ENCODE data around the gene SHISA7. TPM values are rescaled to one million over a fixed set of nuclear protein-coding genes. Genes with fewer than 3 reads are reported as not detected.

Gene SHISA7
- total RNA-seq, 1 experiment from 2014 or later = not detected

GRCh38 chr19:55385724-55386492, 57.2 kb downstream of the SHISA7 start, which contains the start of gene RPL28:
TSS of gene RPL28 (plus strand) at chr19:55385932. CDS start at chr19:55386358, 426 bp downstream.
- Mint-ChIP-seq H3K4me3 (ENCODE audit: unreplicated experiment) (peak within 1 kb of the TSS; percentile 93), H3K27me3 (ENCODE audit: insufficient read depth, unreplicated experiment) (no peaks in the 10 kb centered on the region), H3K9me3 (ENCODE audit: unreplicated experiment) (no peaks in the 10 kb centered on the region), H3K4me1 (ENCODE audit: low read depth, unreplicated experiment) (peaks cover 18% of the 10 kb centered on the region), H3K27ac (ENCODE audit: unreplicated experiment) (peak within 1 kb of the TSS; percentile 89), H3K36me3 (ENCODE audit: insufficient read depth, unreplicated experiment) (peaks cover 59% of the 10 kb centered on the region)
- peak; percentile 98 to 99 for DNase-seq
- Histone ChIP-seq H3K9me3 (no peaks in the 10 kb centered on the region), H3K4me3 (ENCODE audit: low read depth, low read length) (peak within 1 kb of the TSS; percentile 95), H3K27me3 (replicated peaks; ENCODE audit: control insufficient read depth, insufficient read depth, low read length) (no peaks in the 10 kb centered on the region), H3K4me1 (peaks cover 30% of the 10 kb centered on the region), H3K36me3 (ENCODE audit: control insufficient read depth, insufficient read depth, low read length) (peaks cover 18% of the 10 kb centered on the region)
- intact Hi-C loops (cut with micrococcal nuclease; ENCODE audit: unreplicated experiment) = loop anchor here (1.0 to 10.0 kb wide), 7 partner anchors 22 to 249 kb away; partner anchors contain the start of genes HSPBP1, KMT5C and PPP6R1
- TF ChIP-seq, protein P1, sequence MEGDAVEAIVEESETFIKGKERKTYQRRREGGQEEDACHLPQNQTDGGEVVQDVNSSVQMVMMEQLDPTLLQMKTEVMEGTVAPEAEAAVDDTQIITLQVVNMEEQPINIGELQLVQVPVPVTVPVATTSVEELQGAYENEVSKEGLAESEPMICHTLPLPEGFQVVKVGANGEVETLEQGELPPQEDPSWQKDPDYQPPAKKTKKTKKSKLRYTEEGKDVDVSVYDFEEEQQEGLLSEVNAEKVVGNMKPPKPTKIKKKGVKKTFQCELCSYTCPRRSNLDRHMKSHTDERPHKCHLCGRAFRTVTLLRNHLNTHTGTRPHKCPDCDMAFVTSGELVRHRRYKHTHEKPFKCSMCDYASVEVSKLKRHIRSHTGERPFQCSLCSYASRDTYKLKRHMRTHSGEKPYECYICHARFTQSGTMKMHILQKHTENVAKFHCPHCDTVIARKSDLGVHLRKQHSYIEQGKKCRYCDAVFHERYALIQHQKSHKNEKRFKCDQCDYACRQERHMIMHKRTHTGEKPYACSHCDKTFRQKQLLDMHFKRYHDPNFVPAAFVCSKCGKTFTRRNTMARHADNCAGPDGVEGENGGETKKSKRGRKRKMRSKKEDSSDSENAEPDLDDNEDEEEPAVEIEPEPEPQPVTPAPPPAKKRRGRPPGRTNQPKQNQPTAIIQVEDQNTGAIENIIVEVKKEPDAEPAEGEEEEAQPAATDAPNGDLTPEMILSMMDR (IDR thresholded peaks at IDR 0.05; ENCODE audit: insufficient read depth in 1 of 2, low read depth in 1 of 2, low read length in 1 of 2, severe bottlenecking in 1 of 2, unreplicated experiment in 1 of 2) = no peak
- BruUV-seq (replicated peaks) = no TSS peak
- ChIA-PET CTCF (no interaction called here), POLR2A (interaction anchor here (0.6 to 1.3 kb wide), 3 partner anchors 21 to 47 kb away, joined by 4 to 8 read pairs (median 6); partner anchors contain the start of genes KMT5C and UBE2S)

DNA sequence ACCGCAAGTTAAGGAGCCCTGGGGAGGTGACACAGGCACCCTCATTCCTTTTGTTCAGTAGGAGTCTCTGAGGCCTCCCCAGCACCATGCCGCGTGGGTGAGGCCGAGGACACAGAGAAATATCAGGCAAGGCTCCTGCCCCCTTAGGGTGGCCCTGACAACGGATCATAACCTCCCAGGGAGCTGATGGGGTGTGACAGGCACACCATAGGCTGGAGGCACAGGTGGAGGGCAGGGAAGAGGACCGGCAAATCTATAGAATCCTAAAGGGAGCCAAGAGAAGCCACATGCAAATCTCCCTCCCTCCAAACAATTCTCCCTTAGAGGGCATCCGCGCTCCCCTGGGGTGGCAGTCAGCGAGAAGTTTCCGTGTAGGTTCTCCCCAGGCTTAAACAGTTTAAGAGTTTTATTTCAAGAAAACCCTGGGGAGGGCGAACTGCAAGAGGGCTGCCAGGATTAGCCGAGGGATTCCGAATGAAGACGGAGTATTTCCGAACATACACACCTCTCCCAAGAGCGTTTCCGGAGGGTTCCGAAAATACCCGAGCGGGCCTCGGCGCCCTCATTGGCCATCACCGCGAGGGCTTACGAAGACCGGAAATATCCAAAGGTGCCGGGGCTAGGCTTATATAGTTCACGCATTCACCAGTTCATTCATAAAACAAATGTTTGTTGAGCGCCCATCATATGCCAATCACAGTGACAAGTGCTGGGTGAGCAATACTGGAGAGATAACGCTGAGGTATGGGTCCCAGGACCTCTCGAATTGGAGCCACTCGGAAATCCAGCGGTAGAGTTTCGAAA, 58.0 kb downstream of the SHISA7 start:
- Mint-ChIP-seq H3K36me3 (ENCODE audit: insufficient read depth, unreplicated experiment) (peaks cover 51% of the 10 kb centered on the region), H3K4me3 (ENCODE audit: unreplicated experiment) (peak overlapping the region; percentile 93), H3K4me1 (ENCODE audit: low read depth, unreplicated experiment) (peaks cover 18% of the 10 kb centered on the region), H3K27me3 (ENCODE audit: insufficient read depth, unreplicated experiment) (no peaks in the 10 kb centered on the region), H3K27ac (ENCODE audit: unreplicated experiment) (peak overlapping the region; percentile 89), H3K9me3 (ENCODE audit: unreplicated experiment) (no peaks in the 10 kb centered on the region)
- intact Hi-C loops (cut with micrococcal nuclease; ENCODE audit: unreplicated experiment) = loop anchor here (1.0 to 10.0 kb wide), 7 partner anchors 23 to 250 kb away; partner anchors contain the start of genes HSPBP1, KMT5C and PPP6R1
- Histone ChIP-seq H3K4me1 (peaks cover 30% of the 10 kb centered on the region), H3K36me3 (ENCODE audit: control insufficient read depth, insufficient read depth, low read length) (peaks cover 18% of the 10 kb centered on the region), H3K27me3 (replicated peaks; ENCODE audit: control insufficient read depth, insufficient read depth, low read length) (no peaks in the 10 kb centered on the region), H3K9me3 (no peaks in the 10 kb centered on the region), H3K4me3 (ENCODE audit: low read depth, low read length) (peak overlapping the region; percentile 73)
- BruUV-seq (replicated peaks) = TSS peak; percentile 22
- ChIA-PET POLR2A (interaction anchor here (0.6 to 2.4 kb wide), 9 partner anchors 9 to 215 kb away, joined by 3 to 28 read pairs (median 6); partner anchors contain the start of genes FIZ1, HSPBP1, KMT5C and PPP6R1), CTCF (interaction anchor here (0.6 to 2.4 kb wide), 6 partner anchors 9 to 119 kb away, joined by 3 to 29 read pairs (median 7); partner anchors contain the start of genes HSPBP1 and KMT5C)
- peak; percentile 96 for DNase-seq
- TF ChIP-seq, protein P1 (IDR thresholded peaks at IDR 0.05; ENCODE audit: insufficient read depth in 1 of 2, low read depth in 1 of 2, low read length in 1 of 2, severe bottlenecking in 1 of 2, unreplicated experiment in 1 of 2) = no peak
